Panc1 (cell line): Measurements from ENCODE around the gene GRAMD1C.

ENCODE experiments used
- CTCF ChIP-seq: fragments of 450-650 bp; IDR thresholded peaks from 2 replicates; pipeline ENCODE4 v1.5.1; 2017; ENCODE audit warnings: mild to moderate bottlenecking
- POLR2AphosphoS5 ChIP-seq: IDR thresholded peaks from 2 replicates; pipeline ENCODE4 v1.6.1; 2012; ENCODE audit warnings: mild to moderate bottlenecking, low read depth, low read length, moderate library complexity
- REST ChIP-seq, 2 experiments: IDR thresholded peaks; 2 replicates each; pipeline ENCODE4 v1.6.1; 2011 to 2012; ENCODE audit warnings: low read depth in 2 of 2, control low read depth in 1 of 2, low read length in 1 of 2, mild to moderate bottlenecking in 1 of 2, moderate library complexity in 1 of 2; ENCODE audit not compliant: insufficient read depth in 1 of 2

- TF ChIP-seq CTCF (no peak), POLR2AphosphoS5 (no peak), REST (IDR thresholded peaks at IDR 0.05; ENCODE audit: insufficient read depth in 1 of 2, low read depth in 2 of 2, low read length in 1 of 2) (no peak)
These were observed 89.0 kb downstream of the GRAMD1C start for GRCh38 chr3:113927556-113927955.
